CD14-positive monocyte (primary cell): ENCODE measurements around the gene LPCAT1. TPM values are rescaled to one million over a fixed set of nuclear protein-coding genes. Genes with fewer than 3 reads are reported as not detected.

Experiments
- DNase-seq, 3 donors: peaks; one replicate each; pipeline ENCODE4 v3.0.0-alpha.2; 2011 to 2022
- H2AFZ ChIP-seq: 2 replicates; pipeline ENCODE4 v1.6.0; 2012; ENCODE audit warnings: mild to moderate bottlenecking, low read depth, low read length, inconsistent platforms; ENCODE audit not compliant: insufficient read depth, poor library complexity, severe bottlenecking
- H3K27ac ChIP-seq, 2 donors: 1 replicate in 1 of 2; 2 replicates in 1 of 2; pipeline ENCODE4 v1.5.1; 2012 to 2013; ENCODE audit warnings: low read length in 2 of 2, control low read depth in 1 of 2, inconsistent platforms in 1 of 2, low read depth in 1 of 2, mild to moderate bottlenecking in 1 of 2
- H3K27me3 ChIP-seq, 2 donors: one replicate each; pipeline versions ENCODE4 v1.6.0 to v1.6.1; 2011 to 2013; ENCODE audit warnings: low read length in 2 of 2; ENCODE audit not compliant: control insufficient read depth in 2 of 2, insufficient read depth in 2 of 2
- H3K36me3 ChIP-seq, 2 donors: replicated peaks in 1 of 2; 1 replicate in 1 of 2; 2 replicates in 1 of 2; pipeline versions ENCODE4 v1.5.1 to v1.6.1; 2012 to 2013; ENCODE audit warnings: low read length in 2 of 2, control low read depth in 1 of 2, inconsistent platforms in 1 of 2, mild to moderate bottlenecking in 1 of 2; ENCODE audit not compliant: insufficient read depth in 2 of 2, control insufficient read depth in 1 of 2
- H3K4me1 ChIP-seq, 2 donors: 1 replicate in 1 of 2; 2 replicates in 1 of 2; pipeline versions ENCODE4 v1.5.1 to v1.6.1; 2012 to 2013; ENCODE audit warnings: low read length in 2 of 2, control low read depth in 1 of 2, inconsistent platforms in 1 of 2, mild to moderate bottlenecking in 1 of 2, moderate library complexity in 1 of 2; ENCODE audit not compliant: insufficient read depth in 2 of 2, control insufficient read depth in 1 of 2
- H3K4me2 ChIP-seq: replicated peaks from 2 replicates; pipeline ENCODE3; 2012; ENCODE audit warnings: low read length, moderate library complexity, mild to moderate bottlenecking; ENCODE audit not compliant: poor library complexity, severe bottlenecking; ENCODE audit errors: extremely low read depth
- H3K4me3 ChIP-seq, 3 experiments: fragments of 200-600 bp in 1 of 3; sonication (generic) in 1 of 3; replicated peaks in 1 of 3; 1 replicate in 2 of 3; 2 replicates in 1 of 3; pipeline ENCODE4 v1.5.1; 2011 to 2013; ENCODE audit warnings: low read length in 3 of 3, mild to moderate bottlenecking in 3 of 3, control low read depth in 2 of 3, low read depth in 2 of 3, inconsistent platforms in 1 of 3, moderate library complexity in 1 of 3
- H3K79me2 ChIP-seq: 2 replicates; pipeline ENCODE4 v1.6.0; 2012; ENCODE audit warnings: mild to moderate bottlenecking, control low read depth, inconsistent platforms, low read length, moderate library complexity; ENCODE audit not compliant: insufficient read depth
- H3K9ac ChIP-seq: 2 replicates; pipeline ENCODE4 v1.6.0; 2017; ENCODE audit warnings: low read length, mild to moderate bottlenecking; ENCODE audit not compliant: insufficient read depth, poor library complexity, severe bottlenecking
- H3K9me3 ChIP-seq, 2 donors: replicated peaks in 1 of 2; 1 replicate in 1 of 2; 2 replicates in 1 of 2; pipeline versions ENCODE4 v1.5.1 to v1.6.1; 2012 to 2013; ENCODE audit warnings: low read length in 2 of 2, control low read depth in 1 of 2; ENCODE audit not compliant: control insufficient read depth in 1 of 2, insufficient read depth in 1 of 2
- H4K20me1 ChIP-seq: 2 replicates; pipeline ENCODE4 v1.6.0; 2012; ENCODE audit warnings: mild to moderate bottlenecking, low read length, control low read depth, moderate library complexity; ENCODE audit not compliant: insufficient read depth
- H3K27ac Mint-ChIP-seq, 7 donors: one replicate each; pipeline ENCODE4 v1.8.0; 2020; ENCODE audit warnings: mild to moderate bottlenecking in 7 of 7, mixed read lengths in 7 of 7, moderate library complexity in 6 of 7, inconsistent platforms in 2 of 7
- H3K27me3 Mint-ChIP-seq, 3 donors: one replicate each; pipeline ENCODE4 v1.8.0; 2021 to 2022; ENCODE audit warnings: low read depth in 3 of 3, mild to moderate bottlenecking in 3 of 3, mixed read lengths in 3 of 3, moderate library complexity in 3 of 3, inconsistent platforms in 1 of 3
- H3K36me3 Mint-ChIP-seq, 2 donors: one replicate each; pipeline ENCODE4 v1.8.0; 2020; ENCODE audit warnings: mixed read lengths in 2 of 2, inconsistent platforms in 1 of 2, mild to moderate bottlenecking in 1 of 2
- H3K4me1 Mint-ChIP-seq: one replicate; pipeline ENCODE4 v1.8.0; 2020; ENCODE audit warnings: mild to moderate bottlenecking, mixed read lengths
- H3K4me3 Mint-ChIP-seq, 2 donors: one replicate each; pipeline ENCODE4 v1.8.0; 2020; ENCODE audit warnings: mild to moderate bottlenecking in 2 of 2, mixed read lengths in 2 of 2, moderate library complexity in 1 of 2
- H3K9me3 Mint-ChIP-seq, 7 donors: one replicate each; pipeline ENCODE4 v1.8.0; 2020 to 2022; ENCODE audit warnings: mixed read lengths in 7 of 7, mild to moderate bottlenecking in 6 of 7, moderate library complexity in 6 of 7, inconsistent platforms in 2 of 7
- WGBS: methylation state at CpG from one replicate; pipeline ENCODE4 v1.1.5; 2013; ENCODE audit warnings: missing lambda C conversion rate; ENCODE audit not compliant: insufficient coverage; 5-methylcytosine and 5-hydroxymethylcytosine counted together
- intact Hi-C, 2 donors: fragments of 100-400 bp; cut with micrococcal nuclease; formaldehyde crosslinking; loops; one replicate each; pipeline versions ENCODE4 v1.15.0 to v1.15.1; 2023
- polyA plus RNA-seq, 3 donors: library from polyadenylated mRNA; depleted of rRNA in 1 of 3; unstranded in 2 of 3; stranded (reverse) in 1 of 3; fragments of 300-500 nt in 2 of 3; fragments of >200 nt in 1 of 3; fragmentation: Illumina TruSeq in 2 of 3; gene quantifications; 1 replicate in 2 of 3; 2 replicates in 1 of 3; pipeline ENCODE4 v1.2.3, GENCODE V29; 2012 to 2021
- TF ChIP-seq, protein P1 (sequence below): fragments of 200-600 bp; IDR thresholded peaks from one replicate; pipeline ENCODE4 v1.8.0; 2022; ENCODE audit warnings: antibody characterized with exemption, mild to moderate bottlenecking

Gene LPCAT1
- polyA plus RNA-seq, 3 donors = 34.1 to 53.9 (median 34.8) TPM

DNA sequence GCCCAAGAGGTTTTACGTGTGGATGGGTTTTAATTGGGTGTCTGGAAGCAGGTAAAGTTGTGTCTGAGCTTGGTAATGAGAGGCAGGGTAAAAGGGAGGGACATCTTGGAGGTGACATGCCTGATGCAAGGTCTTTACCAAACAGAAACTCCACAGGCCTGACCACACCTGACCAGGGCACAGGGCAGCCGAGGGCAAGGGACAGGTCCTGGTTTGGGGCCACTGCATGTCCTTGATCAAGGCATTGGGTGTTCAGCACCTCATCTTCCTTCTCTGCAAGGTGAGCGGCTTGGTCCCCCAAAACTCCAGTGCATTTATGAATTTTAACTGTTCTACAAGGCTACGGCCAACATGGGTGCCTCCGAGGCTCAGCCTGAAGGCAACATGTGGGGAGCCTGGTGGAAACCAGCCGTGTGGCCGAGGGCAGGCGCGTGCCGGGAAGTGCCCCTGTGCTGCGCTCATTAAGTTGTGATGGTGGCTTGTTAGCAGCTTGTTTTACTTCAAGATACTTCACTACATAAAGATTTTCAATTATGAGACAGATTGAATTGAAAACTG, 30.7 kb upstream of the LPCAT1 start:
- Histone ChIP-seq H3K4me2 (no peak overlapping the region), H3K9me3 (peaks cover 0 to 5% of the 10 kb centered on the region in 2 donors), H3K9ac (no peak overlapping the region), H3K27me3 (peaks cover 0 to 20% of the 10 kb centered on the region in 2 donors), H3K79me2 (no peaks in the 10 kb centered on the region), H2AFZ (no peak overlapping the region), H3K4me1 (peaks cover 11 to 13% of the 10 kb centered on the region in 2 donors), H4K20me1 (no peaks in the 10 kb centered on the region), H3K27ac (no peak overlapping the region), H3K36me3 (no peaks in the 10 kb centered on the region), H3K4me3 (no peak overlapping the region)
- WGBS = 96% methylated on average over 3 of the region's 11 CpGs
- Mint-ChIP-seq H3K36me3 (no peaks in the 10 kb centered on the region), H3K4me3 (peak overlapping the region in 1 of 2 donors; percentile 51), H3K9me3 (peaks cover 0 to 6% (median 4%) of the 10 kb centered on the region in 7 donors), H3K27me3 (peaks cover 35 to 59% (median 49%) of the 10 kb centered on the region in 3 donors), H3K4me1 (peaks cover 17% of the 10 kb centered on the region), H3K27ac (no peak overlapping the region)
- DNase-seq = no peak
- intact Hi-C loops = no loop called here
- TF ChIP-seq, protein P1, sequence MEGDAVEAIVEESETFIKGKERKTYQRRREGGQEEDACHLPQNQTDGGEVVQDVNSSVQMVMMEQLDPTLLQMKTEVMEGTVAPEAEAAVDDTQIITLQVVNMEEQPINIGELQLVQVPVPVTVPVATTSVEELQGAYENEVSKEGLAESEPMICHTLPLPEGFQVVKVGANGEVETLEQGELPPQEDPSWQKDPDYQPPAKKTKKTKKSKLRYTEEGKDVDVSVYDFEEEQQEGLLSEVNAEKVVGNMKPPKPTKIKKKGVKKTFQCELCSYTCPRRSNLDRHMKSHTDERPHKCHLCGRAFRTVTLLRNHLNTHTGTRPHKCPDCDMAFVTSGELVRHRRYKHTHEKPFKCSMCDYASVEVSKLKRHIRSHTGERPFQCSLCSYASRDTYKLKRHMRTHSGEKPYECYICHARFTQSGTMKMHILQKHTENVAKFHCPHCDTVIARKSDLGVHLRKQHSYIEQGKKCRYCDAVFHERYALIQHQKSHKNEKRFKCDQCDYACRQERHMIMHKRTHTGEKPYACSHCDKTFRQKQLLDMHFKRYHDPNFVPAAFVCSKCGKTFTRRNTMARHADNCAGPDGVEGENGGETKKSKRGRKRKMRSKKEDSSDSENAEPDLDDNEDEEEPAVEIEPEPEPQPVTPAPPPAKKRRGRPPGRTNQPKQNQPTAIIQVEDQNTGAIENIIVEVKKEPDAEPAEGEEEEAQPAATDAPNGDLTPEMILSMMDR = no peak

DNA sequence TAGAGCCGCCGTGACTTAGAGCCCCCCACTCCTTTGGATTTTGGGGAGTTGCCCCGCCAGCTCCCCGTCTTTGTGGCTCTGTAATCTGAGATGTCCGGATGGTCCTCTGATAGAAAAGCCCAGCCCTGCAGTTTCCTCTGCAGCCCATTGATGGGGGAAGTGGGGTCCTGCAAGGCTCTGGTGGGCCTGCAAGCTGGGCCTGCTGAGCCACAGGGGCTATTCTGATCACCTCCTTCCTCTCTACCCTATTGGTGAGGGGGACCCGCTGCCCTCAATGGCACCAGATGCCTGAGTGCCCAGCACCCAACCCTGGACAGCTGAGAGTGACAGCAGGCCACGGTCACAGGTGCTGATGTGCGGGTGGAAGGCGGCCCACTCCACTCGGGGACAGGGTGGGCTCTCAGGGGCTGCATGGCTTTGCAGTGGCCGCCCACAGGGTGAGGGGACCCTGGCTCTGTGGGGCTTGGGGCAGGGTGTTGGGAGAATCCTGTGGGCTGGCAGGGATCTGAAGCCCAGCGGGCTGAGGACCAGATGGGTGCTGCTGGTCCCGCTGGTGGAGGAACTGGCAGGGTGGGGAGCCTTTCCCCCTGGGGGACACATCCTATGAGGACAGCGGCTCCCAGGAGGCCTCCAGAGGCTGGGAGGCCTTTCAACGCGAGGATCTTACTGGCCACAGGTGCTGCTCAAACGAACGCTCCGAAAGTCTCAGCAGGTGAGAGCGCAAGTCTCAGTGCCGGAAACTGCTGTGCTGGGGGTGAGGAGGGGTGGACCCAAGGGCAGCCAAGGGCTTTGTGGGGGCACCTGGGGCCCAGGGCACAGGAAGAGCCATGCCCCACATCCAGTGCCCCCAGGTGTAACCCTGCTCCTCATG, 30.0 kb upstream of the LPCAT1 start:
- Histone ChIP-seq H3K27me3 (peaks cover 0 to 20% of the 10 kb centered on the region in 2 donors), H3K79me2 (no peaks in the 10 kb centered on the region), H2AFZ (no peak overlapping the region), H3K4me2 (no peak overlapping the region), H3K9ac (no peak overlapping the region), H3K4me3 (no peak overlapping the region), H3K4me1 (peaks cover 11 to 13% of the 10 kb centered on the region in 2 donors), H3K27ac (no peak overlapping the region), H4K20me1 (no peaks in the 10 kb centered on the region), H3K36me3 (no peaks in the 10 kb centered on the region), H3K9me3 (no peaks in the 10 kb centered on the region)
- WGBS = 94% methylated on average over 13 of the region's 21 CpGs
- TF ChIP-seq, protein P1 = no peak
- DNase-seq = no peak
- H3K4me3 Mint-ChIP-seq = peak overlapping the region in 1 of 2 donors; percentile 51
- H3K9me3 Mint-ChIP-seq = no peaks in the 10 kb centered on the region
- H3K36me3 Mint-ChIP-seq = no peaks in the 10 kb centered on the region
- intact Hi-C loops = no loop called here
- H3K27ac Mint-ChIP-seq = no peak overlapping the region
- peaks cover 13% of the 10 kb centered on the region for H3K4me1 Mint-ChIP-seq
- H3K27me3 Mint-ChIP-seq = peaks cover 37 to 55% (median 52%) of the 10 kb centered on the region in 3 donors
